Measurements from ENCODE around the gene NRP2. TPM values are rescaled to one million over a fixed set of nuclear protein-coding genes. Genes with fewer than 3 reads are reported as not detected.
A peak's percentile ranks its signal among the peaks of the same experiment; 100 is the strongest.

NRP2 gene
- total RNA-seq, 2 donors from 2014 or later: 0.59 to 3.0 TPM

- no peak for ATAC-seq
- Mint-ChIP-seq H3K36me3 (no peaks in the 10 kb centered on the region), H3K27ac (no peak overlapping the region)
These were observed 82.0 kb downstream of the NRP2 start for GRCh38 chr2:205764270-205764746.

GRCh38 chr2:205765151-205765550 is 82.8 kb downstream of the NRP2 start:
- Mint-ChIP-seq H3K9me3 (no peaks in the 10 kb centered on the region), H3K36me3 (no peaks in the 10 kb centered on the region), H3K27ac (no peak overlapping the region)
- no peak for ATAC-seq
- no peak for DNase-seq (ENCODE audit: low spot score in 2 of 2)

More at GRCh38 chr2:205764270-205764746, 82.0 kb downstream of the NRP2 start:
- H3K9me3 Mint-ChIP-seq: no peaks in the 10 kb centered on the region
- DNase-seq (ENCODE audit: low spot score in 2 of 2): no peak

- H3K9me3 Mint-ChIP-seq: no peaks in the 10 kb centered on the region
- no peaks in the 10 kb centered on the region for H3K36me3 Mint-ChIP-seq
- H3K27ac Mint-ChIP-seq: peak overlapping the region in 1 of 2 donors; percentile 79
- DNase-seq (ENCODE audit: low spot score in 2 of 2) (peak in 1 of 2 donors; percentile 54), ATAC-seq (no peak)
These were observed 84.6 kb downstream of the NRP2 start for GRCh38 chr2:205766779-205767359.

- Mint-ChIP-seq H3K36me3 (no peaks in the 10 kb centered on the region), H3K27ac (no peak overlapping the region), H3K9me3 (no peaks in the 10 kb centered on the region)
- ATAC-seq (no peak), DNase-seq (ENCODE audit: low spot score in 2 of 2) (no peak)
These were observed 85.3 kb downstream of the NRP2 start for GRCh38 chr2:205767617-205768016.

- DNase-seq (ENCODE audit: low spot score in 2 of 2): no peak
- H3K36me3 Mint-ChIP-seq: no peaks in the 10 kb centered on the region
- no peaks in the 10 kb centered on the region for H3K9me3 Mint-ChIP-seq
These were observed 86.0 kb downstream of the NRP2 start for GRCh38 chr2:205768341-205768740.

GRCh38 chr2:205768815-205769494 is 86.7 kb downstream of the NRP2 start:
- DNase-seq (ENCODE audit: low spot score in 2 of 2) (no peak), ATAC-seq (no peak)
- H3K36me3 Mint-ChIP-seq: no peaks in the 10 kb centered on the region
- H3K9me3 Mint-ChIP-seq: no peaks in the 10 kb centered on the region
- no peak overlapping the region for H3K27ac Mint-ChIP-seq

More at GRCh38 chr2:205768341-205768740, 86.0 kb downstream of the NRP2 start:
- no peak for ATAC-seq
- no peak overlapping the region for H3K27ac Mint-ChIP-seq

- ATAC-seq (peak in 1 of 2 donors; percentile 76), DNase-seq (ENCODE audit: low spot score in 2 of 2) (no peak)
- Mint-ChIP-seq H3K27ac (no peak overlapping the region), H3K9me3 (no peaks in the 10 kb centered on the region), H3K36me3 (no peaks in the 10 kb centered on the region)
These were observed 87.2 kb downstream of the NRP2 start for GRCh38 chr2:205769495-205769850.

GRCh38 chr2:205769879-205770278 is 87.6 kb downstream of the NRP2 start:
- no peak overlapping the region for H3K27ac Mint-ChIP-seq
- ATAC-seq: peak in 1 of 2 donors; percentile 25
- no peak for DNase-seq (ENCODE audit: low spot score in 2 of 2)
- no peaks in the 10 kb centered on the region for H3K36me3 Mint-ChIP-seq
- no peaks in the 10 kb centered on the region for H3K9me3 Mint-ChIP-seq

- no peak for ATAC-seq
- no peaks in the 10 kb centered on the region for H3K36me3 Mint-ChIP-seq
These were observed 88.3 kb downstream of the NRP2 start for GRCh38 chr2:205770577-205770976.

GRCh38 chr2:205771031-205771430 is 88.7 kb downstream of the NRP2 start:
- no peaks in the 10 kb centered on the region for H3K9me3 Mint-ChIP-seq
- DNase-seq (ENCODE audit: low spot score in 2 of 2) (no peak), ATAC-seq (no peak)
- no peak overlapping the region for H3K27ac Mint-ChIP-seq
- H3K36me3 Mint-ChIP-seq: no peaks in the 10 kb centered on the region

More at GRCh38 chr2:205770577-205770976, 88.3 kb downstream of the NRP2 start:
- Mint-ChIP-seq H3K27ac (no peak overlapping the region), H3K9me3 (no peaks in the 10 kb centered on the region)
- no peak for DNase-seq (ENCODE audit: low spot score in 2 of 2)

- ATAC-seq: no peak
- Mint-ChIP-seq H3K27ac (no peak overlapping the region), H3K36me3 (no peaks in the 10 kb centered on the region), H3K9me3 (no peaks in the 10 kb centered on the region)
- no peak for DNase-seq (ENCODE audit: low spot score in 2 of 2)
These were observed 89.4 kb downstream of the NRP2 start for GRCh38 chr2:205771666-205772065.

GRCh38 chr2:205772983-205773382 is 90.7 kb downstream of the NRP2 start:
- H3K36me3 Mint-ChIP-seq: no peaks in the 10 kb centered on the region
- no peaks in the 10 kb centered on the region for H3K9me3 Mint-ChIP-seq
- DNase-seq (ENCODE audit: low spot score in 2 of 2): no peak
- no peak for ATAC-seq
- H3K27ac Mint-ChIP-seq: no peak overlapping the region

GRCh38 chr2:205773989-205774388 is 91.7 kb downstream of the NRP2 start:
- H3K27ac Mint-ChIP-seq: no peak overlapping the region
- H3K36me3 Mint-ChIP-seq: no peaks in the 10 kb centered on the region
- no peak for DNase-seq (ENCODE audit: low spot score in 2 of 2)
- H3K9me3 Mint-ChIP-seq: no peaks in the 10 kb centered on the region
- ATAC-seq: no peak

- Mint-ChIP-seq H3K36me3 (no peaks in the 10 kb centered on the region), H3K27ac (no peak overlapping the region), H3K9me3 (no peaks in the 10 kb centered on the region)
- no peak for DNase-seq (ENCODE audit: low spot score in 2 of 2)
- ATAC-seq: no peak
These were observed 93.0 kb downstream of the NRP2 start for GRCh38 chr2:205775097-205775877.

- H3K27ac Mint-ChIP-seq: no peak overlapping the region
- ATAC-seq (peak in 1 of 2 donors; percentile 63), DNase-seq (ENCODE audit: low spot score in 2 of 2) (peak in 1 of 2 donors; percentile 66)
- H3K36me3 Mint-ChIP-seq: no peaks in the 10 kb centered on the region
- no peaks in the 10 kb centered on the region for H3K9me3 Mint-ChIP-seq
These were observed 93.8 kb downstream of the NRP2 start for GRCh38 chr2:205776139-205776538.

GRCh38 chr2:205776720-205777119 is 94.4 kb downstream of the NRP2 start:
- no peaks in the 10 kb centered on the region for H3K36me3 Mint-ChIP-seq
- H3K9me3 Mint-ChIP-seq: no peaks in the 10 kb centered on the region
- H3K27ac Mint-ChIP-seq: no peak overlapping the region
- ATAC-seq (no peak), DNase-seq (ENCODE audit: low spot score in 2 of 2) (no peak)

GRCh38 chr2:205778356-205778755 is 96.1 kb downstream of the NRP2 start:
- ATAC-seq (peak; percentile 18 to 35), DNase-seq (ENCODE audit: low spot score in 2 of 2) (no peak)
- H3K36me3 Mint-ChIP-seq: no peaks in the 10 kb centered on the region
- H3K9me3 Mint-ChIP-seq: no peaks in the 10 kb centered on the region
- no peak overlapping the region for H3K27ac Mint-ChIP-seq

Data from activated naive CD4-positive, alpha-beta T cell treated with anti-CD3 and anti-CD28 coated beads, Interleukin-2, amount 50 U/mL, for 72 hours (primary cell).